ENCODE measurements around the gene KRT33A. TPM values are rescaled to one million over a fixed set of nuclear protein-coding genes. Genes with fewer than 3 reads are reported as not detected.
"Not testable (repeated sequence)": the region's sequence is repeated elsewhere in the genome, so short reads cannot be mapped to it uniquely, and the experiment has no call there.

KRT33A gene
- total RNA-seq, 1 donor from 2014 or later = not detected

DNA sequence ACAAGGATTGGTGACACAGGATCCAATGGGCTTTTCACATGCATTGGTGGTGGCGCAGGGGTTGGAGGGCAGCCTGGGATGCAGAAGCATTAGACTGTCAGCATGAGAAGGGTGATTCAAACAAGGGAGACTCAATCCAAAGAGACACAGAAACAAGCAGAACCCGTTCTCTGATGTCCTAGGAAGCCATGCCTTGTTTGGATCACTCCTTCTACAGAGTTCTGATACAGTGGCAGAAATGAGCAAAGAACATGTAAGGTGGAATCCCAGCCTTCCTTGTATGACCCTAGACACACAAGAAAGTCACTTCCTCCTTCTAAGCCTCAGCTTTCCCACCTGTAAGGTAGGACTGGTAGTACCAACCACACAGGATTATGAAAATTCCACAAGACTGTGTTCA is 13.3 kb upstream of the KRT33A start:
- intact Hi-C loops (cut with micrococcal nuclease) = no loop called here

DNA sequence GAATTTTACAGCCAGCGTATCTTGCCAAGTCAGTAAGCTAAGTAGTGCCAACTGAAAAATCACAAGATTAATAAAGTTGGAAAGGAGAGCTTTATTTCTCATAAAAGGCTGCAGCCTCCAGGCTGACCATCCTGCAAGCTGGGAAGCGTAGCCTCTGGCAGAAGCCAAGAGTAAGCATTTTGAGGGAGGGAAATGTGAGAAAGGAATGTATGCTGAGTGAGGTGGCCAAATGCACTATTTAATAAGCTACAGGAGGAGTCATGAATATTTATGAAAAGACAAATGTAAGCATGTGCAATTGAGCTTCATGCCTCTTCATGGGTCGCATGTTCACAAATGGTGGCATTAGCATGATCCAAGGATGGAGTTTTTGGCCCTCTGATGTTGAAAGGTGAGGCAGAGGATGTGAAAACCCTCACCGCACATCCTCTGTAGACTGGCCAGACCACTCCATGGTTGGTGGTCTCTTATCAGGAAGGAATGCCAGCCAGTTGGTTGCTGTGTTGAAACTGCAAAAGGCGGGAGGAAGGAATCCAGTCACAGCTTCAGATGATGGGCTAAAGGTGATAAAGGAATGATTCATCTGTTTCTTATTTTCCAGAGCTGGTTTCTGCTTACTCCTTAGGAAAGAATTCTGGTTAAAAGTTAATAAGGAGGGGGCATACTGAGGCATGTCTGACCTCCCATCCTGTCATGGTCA is 9.8 kb upstream of the KRT33A start:
- intact Hi-C loops (cut with micrococcal nuclease) = no loop called here

GRCh38 chr17:41354536-41354935 is 3.9 kb upstream of the KRT33A start:
- intact Hi-C loops (cut with micrococcal nuclease) = no loop called here

DNA sequence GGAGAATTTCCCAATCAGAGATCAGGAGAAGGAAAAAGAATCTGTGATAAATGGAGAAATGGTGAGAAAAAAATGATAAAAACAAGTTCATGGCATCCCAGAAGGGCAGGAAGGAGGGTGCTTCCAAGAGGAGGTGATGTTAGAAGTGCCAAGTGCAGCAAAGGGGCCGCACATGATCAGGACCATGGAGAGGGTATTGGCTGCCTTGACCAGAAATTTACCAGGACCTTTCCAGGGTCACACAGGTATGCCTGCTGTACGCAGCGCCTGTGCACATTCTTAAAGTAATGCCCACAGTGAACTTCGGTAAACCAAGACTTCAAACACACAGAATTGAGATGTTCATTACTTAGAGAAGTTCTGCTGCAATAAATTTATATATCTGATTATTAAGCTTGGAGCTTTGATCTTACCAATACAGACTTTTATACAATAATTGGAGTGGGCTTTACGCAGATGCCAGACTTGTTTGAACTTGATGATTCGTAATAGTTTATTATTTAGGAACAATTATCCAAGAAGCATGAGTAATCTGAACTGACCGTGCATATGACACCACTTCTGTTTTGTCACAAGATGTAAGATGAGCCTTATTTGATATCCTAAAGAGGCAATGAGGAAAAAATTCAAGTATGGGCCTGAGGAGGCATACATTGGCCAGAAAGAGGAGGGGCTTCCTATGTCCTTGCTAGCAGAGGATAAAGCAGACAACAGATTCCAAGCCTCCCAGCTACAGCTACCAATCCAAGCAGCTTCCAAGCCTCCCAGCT is 2.2 kb upstream of the KRT33A start:
- intact Hi-C loops (cut with micrococcal nuclease) = no loop called here

- intact Hi-C loops (cut with micrococcal nuclease) = no loop called here
These were observed 549 bp upstream of the KRT33A start for GRCh38 chr17:41351177-41351576.

DNA sequence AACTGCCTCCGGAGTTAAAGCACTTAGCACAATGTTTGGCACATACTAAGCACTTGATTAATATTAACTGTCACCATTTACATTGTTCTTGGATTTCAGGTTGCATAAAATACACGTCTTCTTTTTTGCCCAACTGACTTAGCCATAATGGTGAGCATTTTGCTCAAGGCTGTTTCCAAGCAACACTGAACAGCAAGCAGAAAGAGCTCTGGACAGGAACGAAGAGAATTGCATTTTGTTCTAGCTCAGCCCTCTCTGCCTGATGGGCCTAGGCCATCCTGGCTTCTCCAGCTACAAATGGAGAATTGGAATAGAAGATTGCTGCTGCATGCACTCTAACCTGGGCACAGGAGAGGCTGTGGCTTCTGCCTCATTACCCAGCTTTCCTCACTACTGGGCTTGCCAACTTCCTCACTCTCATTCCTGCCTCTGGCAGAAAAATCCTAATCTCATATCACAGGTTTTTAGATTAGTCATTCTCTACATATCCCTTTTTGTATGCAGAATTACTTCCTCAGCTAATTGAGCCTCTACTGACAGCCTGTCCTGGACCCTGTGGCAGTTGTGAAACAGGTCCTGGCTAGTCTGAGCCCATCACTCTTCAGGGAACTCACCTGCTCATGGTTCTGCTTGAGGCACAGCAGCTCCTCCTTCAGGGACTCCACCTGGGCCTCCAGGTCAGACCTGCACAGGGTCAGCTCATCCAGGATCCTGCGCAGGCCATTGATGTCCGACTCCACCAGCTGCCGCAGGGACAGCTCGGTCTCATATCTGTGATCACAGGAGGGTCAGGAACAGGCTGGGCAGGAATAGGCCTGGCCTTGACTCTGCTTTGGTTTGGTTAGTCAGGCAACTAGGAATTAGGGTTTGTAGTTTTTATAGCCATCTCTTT is 2.5 kb downstream of the KRT33A start:
- intact Hi-C loops (cut with micrococcal nuclease) = no loop called here

DNA sequence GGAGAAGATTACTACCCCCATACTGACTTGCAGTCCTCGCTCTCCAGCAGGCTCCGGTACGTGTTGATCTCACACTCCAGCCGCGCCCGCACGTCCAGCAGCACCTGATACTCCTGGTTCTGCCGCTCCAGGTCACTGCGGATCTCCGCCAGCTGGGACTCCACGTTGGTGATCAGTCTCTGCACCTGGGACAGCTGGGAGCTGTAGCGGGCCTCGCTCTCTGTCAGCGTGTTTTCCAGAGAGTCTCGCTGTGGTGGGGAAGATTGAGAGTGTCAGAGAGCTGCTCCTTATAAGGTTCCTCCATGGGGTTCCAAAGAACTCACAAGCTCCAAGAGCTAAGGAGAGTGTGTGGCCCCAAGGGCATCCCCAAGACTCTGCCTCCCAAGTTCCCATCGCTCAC is 4.2 kb downstream of the KRT33A start:
- intact Hi-C loops (cut with micrococcal nuclease) = not testable (repeated sequence)

DNA sequence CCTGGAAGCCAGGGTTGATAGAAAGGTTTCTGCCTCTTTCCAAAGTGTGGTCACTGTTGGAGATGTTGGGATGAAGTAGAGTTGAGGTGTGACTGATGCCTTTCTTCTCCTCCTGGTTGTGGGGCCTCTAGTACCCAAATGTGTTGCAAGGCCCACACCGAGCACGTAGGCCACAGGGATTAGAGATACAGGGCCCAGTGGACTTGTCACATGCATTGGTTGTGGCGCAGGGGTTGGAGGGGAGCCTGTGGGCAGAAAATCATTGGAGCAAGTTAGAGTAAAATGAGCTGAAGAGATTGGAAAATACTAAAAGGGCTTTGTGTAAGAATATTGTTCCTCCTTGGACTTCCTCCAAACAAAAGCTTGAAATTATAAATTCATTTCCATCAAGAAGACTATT is 4.6 kb downstream of the KRT33A start:
- intact Hi-C loops (cut with micrococcal nuclease) = no loop called here

- intact Hi-C loops (cut with micrococcal nuclease) = loop anchor here (5.0 kb wide), 2 partner anchors 324 to 526 kb away; no protein-coding TSS in a partner anchor
These were observed 7.6 kb downstream of the KRT33A start for GRCh38 chr17:41343029-41343428.

- intact Hi-C loops (cut with micrococcal nuclease) = loop anchor here (1.0 to 5.0 kb wide), 3 partner anchors 63 to 524 kb away; no protein-coding TSS in a partner anchor
These were observed 9.4 kb downstream of the KRT33A start for GRCh38 chr17:41340934-41341861.

- intact Hi-C loops (cut with micrococcal nuclease) = loop anchor here (5.0 kb wide), 2 partner anchors 327 to 523 kb away; no protein-coding TSS in a partner anchor
These were observed 10.1 kb downstream of the KRT33A start for GRCh38 chr17:41340494-41340893.

DNA sequence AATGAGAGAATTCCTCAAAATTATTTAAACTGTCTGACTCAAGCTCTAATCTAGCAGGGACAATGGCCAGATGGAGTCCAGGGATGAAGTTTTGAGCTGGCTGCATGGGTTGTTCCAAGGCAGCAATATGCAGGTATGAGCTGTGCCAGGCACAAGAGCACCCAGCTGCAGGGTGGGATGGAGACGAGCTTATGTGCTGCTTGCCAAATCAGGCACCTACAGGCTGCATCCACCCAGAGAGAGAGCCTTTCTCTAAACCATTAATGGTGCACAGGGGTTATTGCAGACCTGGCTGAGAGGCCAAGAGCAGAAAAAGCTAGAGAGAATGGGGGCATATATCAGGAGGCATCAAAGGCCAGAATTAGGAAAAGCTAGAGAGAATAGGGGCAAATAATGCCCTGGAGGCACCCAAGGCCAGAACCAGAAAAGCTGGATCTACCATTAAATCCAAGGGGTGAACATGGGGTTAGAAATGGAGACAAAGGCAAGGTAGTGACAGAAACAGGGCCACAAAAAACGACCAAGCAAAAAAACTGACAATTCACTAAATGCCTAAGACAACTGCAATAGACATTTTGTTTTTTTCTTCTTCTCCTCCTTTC is 11.0 kb downstream of the KRT33A start:
- intact Hi-C loops (cut with micrococcal nuclease) = loop anchor here (2.0 to 5.0 kb wide), 3 partner anchors 31 to 522 kb away; partner anchors contain the start of gene KRTAP16-1

GRCh38 chr17:41338961-41339485 is 11.6 kb downstream of the KRT33A start:
- intact Hi-C loops (cut with micrococcal nuclease) = loop anchor here (2.0 kb wide), 1 partner anchor 30 kb away; the partner anchor contains the start of gene KRTAP16-1

DNA sequence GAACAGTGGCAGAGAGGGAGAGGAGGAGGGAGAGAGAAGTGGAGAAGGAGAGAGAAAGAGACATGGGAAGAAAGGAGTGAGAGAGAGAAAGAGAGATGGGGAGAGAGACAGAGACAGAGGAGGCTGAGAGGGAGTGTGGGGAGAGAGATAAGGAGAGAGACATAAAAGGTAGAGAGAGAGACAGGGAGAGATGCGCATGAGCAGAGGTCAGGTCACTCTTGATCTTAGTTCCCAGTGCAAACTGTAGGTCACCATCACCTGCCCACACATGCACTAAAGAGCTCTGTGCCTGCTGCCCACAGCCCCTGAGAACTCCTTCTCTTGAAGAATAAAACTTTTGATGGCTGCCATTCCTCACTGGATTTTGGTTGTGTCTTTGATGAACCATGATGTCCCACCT is 14.9 kb downstream of the KRT33A start:
- intact Hi-C loops (cut with micrococcal nuclease) = no loop called here

DNA sequence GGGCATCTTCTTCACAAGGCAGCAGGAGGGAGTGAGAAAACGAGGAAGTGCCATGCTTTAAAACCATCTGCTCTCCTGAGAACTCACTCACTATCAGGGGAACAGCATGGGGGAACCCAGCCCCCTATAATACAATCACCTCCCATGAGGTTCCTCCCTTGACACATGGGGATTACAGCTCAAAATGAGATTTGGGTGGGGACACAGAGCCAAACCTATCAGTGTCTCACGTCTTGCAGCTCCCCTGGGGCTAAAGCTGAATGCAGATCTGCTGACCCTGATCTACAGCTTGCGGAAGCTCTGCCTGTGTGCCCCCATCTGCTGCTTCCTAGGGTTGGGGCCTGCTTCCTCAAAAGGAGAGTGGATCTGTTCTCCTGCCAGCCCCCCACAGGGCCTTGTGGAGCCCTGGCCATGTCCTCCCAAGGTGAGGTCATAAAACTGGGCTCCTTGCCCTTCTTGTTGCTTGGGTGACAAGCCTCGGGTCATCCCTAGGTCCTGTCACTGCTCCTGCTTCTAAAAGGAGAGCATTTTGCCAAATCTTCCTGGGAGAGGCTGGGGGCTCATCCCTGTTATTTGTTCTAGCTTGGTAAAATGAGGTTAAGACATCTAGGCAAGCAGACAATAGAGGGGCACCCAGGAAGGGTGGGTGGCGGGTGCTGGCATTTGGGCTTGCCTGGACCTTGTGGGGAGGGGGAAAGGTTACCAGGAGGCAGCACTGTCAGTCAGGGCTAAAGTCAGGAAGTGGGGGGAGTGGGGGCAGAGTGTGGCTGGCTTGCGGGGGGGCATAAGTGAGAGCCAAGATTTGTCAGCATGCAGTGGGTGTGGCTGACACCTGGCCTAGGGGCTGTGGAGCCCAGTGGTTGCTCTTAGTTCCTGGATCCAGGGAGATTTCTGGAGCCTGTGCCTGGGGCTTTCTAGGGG is 16.0 kb downstream of the KRT33A start:
- intact Hi-C loops (cut with micrococcal nuclease) = no loop called here

GRCh38 chr17:41333836-41334235 is 16.8 kb downstream of the KRT33A start:
- intact Hi-C loops (cut with micrococcal nuclease) = no loop called here

DNA sequence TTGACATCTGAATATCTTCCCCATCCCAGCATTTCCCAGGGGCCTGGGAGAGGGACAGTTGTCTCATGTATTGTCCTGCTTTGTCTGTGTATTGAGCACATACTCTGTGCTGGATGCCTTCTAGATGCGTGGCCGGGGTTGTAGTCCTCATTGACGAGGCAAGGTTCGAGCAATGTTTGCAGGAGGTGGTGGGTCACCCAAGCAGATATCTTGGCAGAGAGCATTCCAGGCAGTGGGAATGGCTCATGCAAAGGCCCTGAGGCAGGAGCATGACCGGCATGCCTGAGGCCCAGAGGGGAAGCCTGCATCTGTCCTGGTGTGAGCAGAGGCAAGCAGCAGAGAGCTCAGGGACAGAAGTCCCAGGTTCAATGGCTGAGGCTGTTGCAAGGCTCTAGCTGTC is 17.5 kb downstream of the KRT33A start:
- intact Hi-C loops (cut with micrococcal nuclease) = no loop called here

- intact Hi-C loops (cut with micrococcal nuclease) = no loop called here
These were observed 18.4 kb downstream of the KRT33A start for GRCh38 chr17:41332239-41332638.

- intact Hi-C loops (cut with micrococcal nuclease) = no loop called here
These were observed 19.0 kb downstream of the KRT33A start for GRCh38 chr17:41331606-41332005.

All from T-helper 1 cell treated with Interleukin-12 subunit alpha and Interleukin-12 subunit beta and Interleukin-4 antibody, amounts not matched to agents 30 ng/mL and 1 ng/mL, for 36 hours (primary cell).